MV-4-11 (cell line): ENCODE data around the gene TCF7L1.
"Not testable (repeated sequence)": the region's sequence is repeated elsewhere in the genome, so short reads cannot be mapped to it uniquely, and the experiment has no call there.

ENCODE experiments used
- DNase-seq: peaks from one replicate; lab custom pipeline; 2025; lab: John Stamatoyannopoulos, UW

Gene TCF7L1

GRCh38 chr2:85132397-85132796 is 795 bp upstream of the TCF7L1 start:
- DNase-seq: no peak

- DNase-seq: no peak
These were observed 611 bp downstream of the TCF7L1 start for GRCh38 chr2:85133751-85134254.

GRCh38 chr2:85134255-85134895 is 1.2 kb downstream of the TCF7L1 start:
- no peak for DNase-seq

- DNase-seq: no peak
These were observed 1.9 kb downstream of the TCF7L1 start for GRCh38 chr2:85134896-85135659.

GRCh38 chr2:85135660-85135914 is 2.4 kb downstream of the TCF7L1 start:
- no peak for DNase-seq

GRCh38 chr2:85137156-85137555 is 4.0 kb downstream of the TCF7L1 start:
- DNase-seq: no peak

- DNase-seq: no peak
These were observed 10.4 kb downstream of the TCF7L1 start for GRCh38 chr2:85143463-85144082.

- DNase-seq: no peak
These were observed 12.1 kb downstream of the TCF7L1 start for GRCh38 chr2:85145116-85145820.

- DNase-seq: no peak
These were observed 15.0 kb downstream of the TCF7L1 start for GRCh38 chr2:85148190-85148589.

GRCh38 chr2:85151026-85151425 is 17.8 kb downstream of the TCF7L1 start:
- DNase-seq: no peak

GRCh38 chr2:85152895-85153294 is 19.7 kb downstream of the TCF7L1 start:
- DNase-seq: no peak

GRCh38 chr2:85154048-85154753 is 21.0 kb downstream of the TCF7L1 start:
- no peak for DNase-seq

- not testable (repeated sequence) for DNase-seq
These were observed 21.9 kb downstream of the TCF7L1 start for GRCh38 chr2:85155082-85155481.

- DNase-seq: no peak
These were observed 23.0 kb downstream of the TCF7L1 start for GRCh38 chr2:85156153-85156552.

GRCh38 chr2:85156619-85157018 is 23.4 kb downstream of the TCF7L1 start:
- no peak for DNase-seq

GRCh38 chr2:85157345-85157744 is 24.2 kb downstream of the TCF7L1 start:
- DNase-seq: no peak

GRCh38 chr2:85158559-85159273 is 25.5 kb downstream of the TCF7L1 start:
- DNase-seq: no peak

- DNase-seq: no peak
These were observed 26.4 kb downstream of the TCF7L1 start for GRCh38 chr2:85159589-85159988.

GRCh38 chr2:85160966-85161960 is 28.1 kb downstream of the TCF7L1 start:
- DNase-seq: no peak

GRCh38 chr2:85162746-85163301 is 29.6 kb downstream of the TCF7L1 start:
- DNase-seq: no peak
